D721Med (cell line): ENCODE data around the gene ZIC5.

Experiments
- DNase-seq: peaks from one replicate; pipeline ENCODE4 v3.0.0; 2011; ENCODE audit warnings: low spot score; ENCODE audit not compliant: insufficient read length
- FAIRE-seq: peaks from 2 replicates; lab custom pipeline; 2011; peaks lifted over from hg19 to GRCh38; lab: Jason Lieb, UNC
- CTCF ChIP-seq: IDR thresholded peaks from 2 replicates; pipeline ENCODE4 v1.5.1; 2012; ENCODE audit warnings: mild to moderate bottlenecking, control low read depth; ENCODE audit not compliant: insufficient read depth; ENCODE audit errors: missing control alignments

ZIC5 gene

GRCh38 chr13:99968521-99969452 is 2.8 kb downstream of the ZIC5 start:
- no peak for FAIRE-seq
- DNase-seq: no peak
- TF ChIP-seq CTCF: no peak

GRCh38 chr13:99967869-99968520 is 3.6 kb downstream of the ZIC5 start:
- DNase-seq: no peak
- no peak for TF ChIP-seq CTCF

GRCh38 chr13:99967498-99967868 is 4.1 kb downstream of the ZIC5 start:
- no peak for FAIRE-seq
- no peak for TF ChIP-seq CTCF
- DNase-seq: no peak

More at GRCh38 chr13:99967869-99968520, 3.6 kb downstream of the ZIC5 start:
- FAIRE-seq: no peak

- no peak for FAIRE-seq
- DNase-seq: no peak
- no peak for TF ChIP-seq CTCF
Observed at GRCh38 chr13:99966064-99966805, 5.3 kb downstream of the ZIC5 start.

- no peak for TF ChIP-seq CTCF
- FAIRE-seq (no peak), DNase-seq (no peak)
Observed at GRCh38 chr13:99965329-99966000, 6.1 kb downstream of the ZIC5 start.

- FAIRE-seq: no peak
- TF ChIP-seq CTCF: no peak
- no peak for DNase-seq
Observed at GRCh38 chr13:99963816-99964339, 7.7 kb downstream of the ZIC5 start.
